Measurements from ENCODE around the gene NUP98. TPM values are rescaled to one million over a fixed set of nuclear protein-coding genes. Genes with fewer than 3 reads are reported as not detected.

NUP98 gene
- total RNA-seq (2022; extraction: Qiagen RNA extraction): 55.0 to 72.5 TPM (median 63.5 TPM) in 5 replicates

DNA sequence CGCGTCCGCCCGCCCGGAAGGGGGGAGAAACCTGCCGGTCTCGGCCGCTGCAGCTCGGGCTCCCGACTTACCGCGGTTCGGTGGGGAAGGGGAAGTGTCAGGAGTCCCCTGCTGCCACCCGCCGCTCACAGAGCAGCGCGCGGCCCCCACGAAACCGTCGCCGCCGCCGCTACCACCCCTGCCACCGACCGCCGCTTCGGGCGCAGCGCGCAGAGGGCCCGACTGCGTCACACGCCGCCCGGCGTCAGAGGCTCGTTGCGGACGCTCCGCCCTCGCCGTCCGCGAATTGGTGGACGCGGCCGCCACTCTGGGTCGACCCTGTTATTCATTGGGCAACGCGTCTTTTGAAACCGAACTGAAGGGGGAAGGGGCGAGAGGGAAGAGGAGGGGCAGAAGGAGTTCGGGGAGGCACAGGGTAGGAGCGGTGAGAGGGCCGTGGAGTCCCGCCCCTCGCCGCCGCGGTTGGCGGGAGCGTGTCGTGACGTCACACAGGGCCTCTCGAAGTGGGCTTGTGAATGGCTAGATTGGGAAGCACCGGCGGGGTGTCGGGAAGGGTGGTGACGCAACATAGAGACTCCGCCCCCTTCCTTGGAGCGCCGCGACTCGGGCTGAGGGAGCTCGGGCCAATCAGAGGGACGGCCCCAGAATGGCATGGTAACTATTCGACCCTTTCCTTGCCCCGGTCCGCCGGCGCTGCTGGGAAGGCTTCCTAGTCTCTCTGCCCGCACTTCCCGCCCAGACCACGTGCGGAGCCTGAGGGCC lies at the start of gene NUP98:
TSS of gene NUP98 (minus strand) at position 226 of the 762 bp plus-strand sequence. CDS start 15,437 bp downstream, outside the sequence.

GRCh38 chr11:3840870-3841425 lies 43.6 kb upstream of the NUP98 start, which contains the start of gene RHOG:
Gene RHOG (minus strand): TSS chr11:3840959. CDS start chr11:3828138, 12,821 bp downstream.

GRCh38 chr11:3807909-3808860 lies 10.8 kb upstream of the NUP98 start, which contains the start of gene PGAP2:
Gene PGAP2 (plus strand): TSS chr11:3808560. CDS start chr11:3811260, 2,700 bp downstream.

GRCh38 chr11:3671334-3672254 lies 125.8 kb downstream of the NUP98 start, which contains the start of gene CHRNA10:
Gene CHRNA10 (minus strand): TSS chr11:3671384. CDS start chr11:3671312, 72 bp downstream.

GRCh38 chr11:3644817-3645235 lies 152.5 kb downstream of the NUP98 start, which contains the start of gene ART1:
Gene ART1 (plus strand): TSS chr11:3645128. CDS start chr11:3659214, 14,086 bp downstream.

GRCh38 chr11:3641701-3642070 lies 155.7 kb downstream of the NUP98 start, which contains the start of gene ART5:
Gene ART5 (minus strand): TSS chr11:3641992. CDS start chr11:3641862, 130 bp downstream.

Other genes with a start within 250 kb of the NUP98 start
- 0.15 to 0.39 TPM (median 0.33 TPM) in 5 replicates for gene ART5, start 155.6 kb downstream of the NUP98 start, total RNA-seq (2022; extraction: Qiagen RNA extraction)
- gene ART1, start 152.4 kb downstream of the NUP98 start, total RNA-seq (2022; extraction: Qiagen RNA extraction): not detected in 5 replicates
- gene CHRNA10, start 126.2 kb downstream of the NUP98 start, total RNA-seq (2022; extraction: Qiagen RNA extraction): 0.78 to 2.1 TPM (median 0.93 TPM) in 5 replicates
- 20.1 to 23.4 TPM (median 22.3 TPM) in 5 replicates for gene PGAP2, start 11.0 kb upstream of the NUP98 start, total RNA-seq (2022; extraction: Qiagen RNA extraction)
- 91.4 to 119 TPM (median 117 TPM) in 5 replicates for gene RHOG, start 43.4 kb upstream of the NUP98 start, total RNA-seq (2022; extraction: Qiagen RNA extraction)
- 23.3 to 27.9 TPM (median 26.8 TPM) in 5 replicates for gene STIM1, start 58.1 kb upstream of the NUP98 start, total RNA-seq (2022; extraction: Qiagen RNA extraction)

Data from A549 treated with CORT108297 at 1 μM for 4 hours (cell line).